HAP-1 (cell line): ENCODE results near the gene CATSPERB.

Experiments used
- DNase-seq, 2 experiments: peaks; one replicate each; pipeline ENCODE4 v3.0.0-alpha.2; 2016 to 2020; ENCODE audit warnings: low spot score in 2 of 2
- H3K27me3 ChIP-seq: fragments of 250-450 bp; sonication (Bioruptor Pico); 2 replicates; pipeline ENCODE4 v1.5.1; 2020; ENCODE audit warnings: low read depth, mild to moderate bottlenecking, moderate library complexity
- H3K36me3 ChIP-seq: fragments of 250-450 bp; sonication (Bioruptor Pico); replicated peaks from 2 replicates; pipeline ENCODE4 v1.5.1; 2020; ENCODE audit warnings: mild to moderate bottlenecking
- H3K4me1 ChIP-seq: fragments of 250-450 bp; sonication (Bioruptor Pico); 2 replicates; pipeline ENCODE4 v1.5.1; 2020; ENCODE audit warnings: mild to moderate bottlenecking
- H3K4me3 ChIP-seq: fragments of 250-450 bp; sonication (Bioruptor Pico); 2 replicates; pipeline ENCODE4 v1.5.1; 2020; ENCODE audit warnings: mild to moderate bottlenecking, moderate library complexity
- H3K9me3 ChIP-seq: fragments of 250-450 bp; sonication (Bioruptor Pico); 2 replicates; pipeline ENCODE4 v1.5.1; 2020; ENCODE audit warnings: mild to moderate bottlenecking, moderate library complexity
- in situ Hi-C: fragments of 300-500 bp; cut with MboI; formaldehyde crosslinking; loops from 3 replicates; pipeline ENCODE4 v1.14.3; 2020; ENCODE audit warnings: low sequenced_read_pairs, inconsistent platforms, mixed read lengths

Gene CATSPERB, protein sequence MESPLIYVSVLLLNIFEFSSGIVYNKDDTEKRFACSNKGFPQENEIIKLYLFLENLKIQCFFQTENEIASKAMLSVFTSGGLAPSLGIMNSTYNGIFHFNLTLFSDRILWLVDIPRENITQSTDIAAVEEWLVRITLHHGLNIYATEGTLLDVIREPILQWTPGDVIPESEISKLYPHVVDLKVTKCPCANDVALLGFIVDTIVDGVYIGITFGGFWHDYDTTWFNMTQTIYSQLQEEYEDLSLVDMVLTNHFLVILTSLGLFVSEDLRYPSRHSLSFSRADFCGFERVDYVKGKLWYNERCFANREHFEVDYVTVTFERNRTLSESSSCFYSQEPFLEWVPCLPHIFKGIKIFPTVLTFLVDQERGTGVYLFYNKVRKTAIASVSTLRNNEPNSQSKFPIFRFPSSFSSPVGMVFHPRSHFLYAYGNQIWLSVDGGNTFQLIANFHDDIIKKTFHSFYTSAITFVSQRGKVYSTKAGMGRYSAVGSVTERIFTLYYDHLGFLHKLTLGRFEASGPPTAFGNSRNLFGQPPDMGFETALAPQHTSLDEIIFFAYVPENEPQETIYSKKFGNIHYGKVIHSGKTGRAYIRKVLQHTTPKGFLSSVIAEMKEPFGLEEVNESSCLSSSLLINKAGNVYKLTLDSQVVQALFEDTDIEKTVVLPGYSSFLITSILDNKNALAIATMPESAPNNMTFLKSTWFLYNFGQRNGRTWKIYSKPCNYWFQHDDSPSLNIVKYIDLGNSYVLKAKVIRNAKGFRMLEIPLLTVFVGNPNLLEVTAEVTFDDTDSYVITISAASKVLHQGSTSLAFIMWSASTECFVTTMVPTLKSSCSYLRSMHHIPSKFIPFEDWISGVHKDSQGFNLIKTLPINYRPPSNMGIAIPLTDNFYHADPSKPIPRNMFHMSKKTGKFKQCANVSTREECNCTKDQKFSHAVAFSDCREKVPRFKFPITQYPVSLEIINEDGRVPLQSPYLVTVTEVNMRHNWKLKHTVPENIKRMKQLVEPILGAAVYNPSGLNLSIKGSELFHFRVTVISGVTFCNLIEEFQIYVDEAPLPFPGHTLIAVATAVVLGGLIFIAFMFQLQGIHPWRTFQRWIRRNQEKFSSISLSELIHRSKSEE

DNA sequence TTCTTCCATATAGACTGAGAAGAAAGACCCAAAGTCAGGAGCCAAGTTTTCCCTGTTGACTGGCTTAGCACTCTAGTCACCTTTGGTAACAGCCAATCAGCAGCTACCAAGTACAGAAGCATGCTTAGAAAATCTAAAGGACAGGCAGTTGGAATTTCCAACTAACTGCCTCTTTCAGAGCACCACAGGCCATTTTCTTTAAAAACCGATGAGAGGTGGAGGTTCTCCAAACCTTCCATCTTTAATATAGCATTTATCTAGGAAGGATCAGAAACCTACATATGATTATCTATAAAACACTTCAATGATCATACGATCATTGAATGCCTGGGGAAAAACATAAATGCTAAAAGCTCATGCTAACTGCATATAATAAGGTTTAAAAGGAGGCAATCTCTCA is at the start of gene CATSPERB:
Gene CATSPERB (minus strand): TSS at position 101 of the 400 bp plus-strand sequence. CDS start 2,607 bp downstream, outside the sequence.
- no peaks in the 10 kb centered on the region for H3K4me1 ChIP-seq
- no peaks in the 10 kb centered on the region for H3K9me3 ChIP-seq
- H3K36me3 ChIP-seq = no peaks in the 10 kb centered on the region
- no peaks in the 10 kb centered on the region for H3K27me3 ChIP-seq
- DNase-seq = no peak
- in situ Hi-C loops = no loop called here
- H3K4me3 ChIP-seq = no peak within 1 kb of the TSS

DNA sequence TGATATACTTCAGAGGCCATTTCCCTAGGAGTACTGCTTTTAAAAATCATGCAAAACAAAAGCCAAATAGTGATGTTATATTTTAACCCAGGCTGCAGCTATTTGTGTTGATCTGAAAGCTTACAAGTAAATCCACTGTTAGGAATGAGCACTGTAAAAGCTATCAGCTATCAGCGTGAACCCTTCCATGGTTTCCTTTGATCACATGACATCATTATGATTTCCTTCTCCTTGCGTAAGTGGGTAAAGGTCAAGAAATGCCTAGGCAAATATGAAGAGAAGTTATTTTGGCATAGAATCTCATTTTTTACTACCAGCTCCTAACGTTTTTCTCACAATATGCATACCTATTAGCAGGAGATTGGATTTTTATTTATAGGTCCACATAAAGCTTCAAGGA is 48.6 kb upstream of the CATSPERB start:
- no peak overlapping the region for H3K4me3 ChIP-seq
- H3K4me1 ChIP-seq = no peaks in the 10 kb centered on the region
- H3K27me3 ChIP-seq = no peaks in the 10 kb centered on the region
- H3K36me3 ChIP-seq = no peaks in the 10 kb centered on the region
- DNase-seq = no peak
- in situ Hi-C loops = no loop called here
- no peaks in the 10 kb centered on the region for H3K9me3 ChIP-seq

DNA sequence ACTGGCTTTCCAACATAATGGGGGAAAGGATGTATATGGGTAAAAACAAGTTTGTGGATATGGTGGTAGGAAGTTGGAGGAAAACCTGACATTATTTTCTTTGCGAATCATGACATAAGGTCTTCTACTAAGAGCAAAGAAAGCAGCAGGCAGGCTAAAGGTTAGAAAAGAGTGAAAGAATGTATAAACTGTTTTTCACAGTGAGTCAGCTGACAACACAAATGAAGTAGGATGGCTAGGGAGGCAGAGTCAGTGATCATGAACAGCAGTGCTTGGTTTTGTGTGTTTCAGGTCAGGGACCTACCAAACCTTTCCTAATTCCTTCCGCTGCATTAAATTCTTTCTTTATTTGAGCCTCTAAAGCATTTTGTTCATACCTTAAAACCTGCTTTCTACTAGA is 46.3 kb upstream of the CATSPERB start:
- H3K4me3 ChIP-seq = no peak overlapping the region
- DNase-seq = no peak
- H3K36me3 ChIP-seq = no peaks in the 10 kb centered on the region
- in situ Hi-C loops = no loop called here
- H3K4me1 ChIP-seq = no peaks in the 10 kb centered on the region
- H3K27me3 ChIP-seq = no peaks in the 10 kb centered on the region
- H3K9me3 ChIP-seq = no peaks in the 10 kb centered on the region

DNA sequence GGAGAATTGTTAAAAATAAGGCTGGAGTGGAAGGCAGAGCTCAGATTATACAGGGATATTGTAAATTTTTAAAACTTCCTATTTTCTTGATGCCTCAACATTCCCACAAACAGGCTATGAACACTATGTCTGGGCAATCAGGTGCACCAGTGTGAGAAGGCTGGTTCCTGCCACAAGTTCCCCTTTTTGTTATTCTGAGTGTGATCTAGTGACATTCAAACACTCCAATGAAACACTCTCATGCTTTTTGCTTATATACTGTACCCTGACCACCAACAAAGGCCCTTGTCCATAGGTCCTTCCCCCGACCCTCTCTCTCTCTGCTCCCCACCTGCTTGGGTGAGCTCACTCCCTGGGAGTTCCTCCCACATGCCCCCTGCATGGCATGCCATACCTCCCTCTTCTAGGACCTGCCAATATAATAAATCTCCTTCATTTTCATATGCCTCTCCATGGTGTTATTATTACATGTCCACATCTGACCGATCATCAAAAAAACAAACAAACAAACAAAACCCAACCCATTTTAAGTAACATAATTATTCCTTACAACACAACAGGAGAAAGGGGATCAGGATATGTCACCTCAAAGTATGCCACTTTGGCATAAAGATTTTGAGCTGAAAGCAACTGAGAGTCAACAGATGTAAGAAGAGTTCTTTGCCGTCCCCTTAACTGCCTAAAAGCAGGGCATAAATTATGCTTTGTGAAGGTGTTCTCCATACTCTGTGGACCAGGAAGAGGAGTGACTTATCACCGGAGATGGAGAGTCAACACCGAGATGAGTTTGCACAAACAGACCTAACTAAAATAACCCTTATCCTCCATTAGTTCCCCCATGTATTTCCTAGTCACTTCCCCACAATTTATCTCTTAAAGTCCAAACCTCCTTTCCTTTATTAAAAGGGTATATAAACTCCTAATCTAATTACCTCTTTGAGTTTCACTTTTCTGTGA is 42.5 kb upstream of the CATSPERB start:
- in situ Hi-C loops = no loop called here
- Histone ChIP-seq H3K36me3 (no peaks in the 10 kb centered on the region), H3K27me3 (no peaks in the 10 kb centered on the region), H3K9me3 (no peaks in the 10 kb centered on the region), H3K4me3 (no peak overlapping the region), H3K4me1 (no peaks in the 10 kb centered on the region)
- no peak for DNase-seq

DNA sequence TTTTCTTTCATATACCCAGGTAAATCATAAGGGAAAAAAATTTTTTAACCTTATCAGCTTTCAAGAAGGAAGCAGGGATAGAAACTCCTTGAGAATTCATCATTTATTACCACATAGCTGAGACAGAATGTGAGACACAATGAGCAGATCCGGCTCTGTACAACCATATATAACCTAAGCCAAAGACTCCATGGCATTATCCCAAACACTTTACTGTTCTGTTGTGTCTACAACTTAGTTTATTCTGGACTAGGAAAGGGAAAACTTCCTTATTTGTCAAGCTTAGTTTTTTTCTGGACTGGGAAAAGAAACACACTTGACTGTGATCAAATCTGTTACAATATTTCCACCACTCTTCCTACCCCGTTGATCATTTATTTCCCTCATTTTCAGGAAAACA is 38.3 kb upstream of the CATSPERB start:
- Histone ChIP-seq H3K4me1 (no peaks in the 10 kb centered on the region), H3K27me3 (no peaks in the 10 kb centered on the region), H3K4me3 (no peak overlapping the region), H3K9me3 (no peaks in the 10 kb centered on the region), H3K36me3 (no peaks in the 10 kb centered on the region)
- in situ Hi-C loops = no loop called here
- DNase-seq = no peak

DNA sequence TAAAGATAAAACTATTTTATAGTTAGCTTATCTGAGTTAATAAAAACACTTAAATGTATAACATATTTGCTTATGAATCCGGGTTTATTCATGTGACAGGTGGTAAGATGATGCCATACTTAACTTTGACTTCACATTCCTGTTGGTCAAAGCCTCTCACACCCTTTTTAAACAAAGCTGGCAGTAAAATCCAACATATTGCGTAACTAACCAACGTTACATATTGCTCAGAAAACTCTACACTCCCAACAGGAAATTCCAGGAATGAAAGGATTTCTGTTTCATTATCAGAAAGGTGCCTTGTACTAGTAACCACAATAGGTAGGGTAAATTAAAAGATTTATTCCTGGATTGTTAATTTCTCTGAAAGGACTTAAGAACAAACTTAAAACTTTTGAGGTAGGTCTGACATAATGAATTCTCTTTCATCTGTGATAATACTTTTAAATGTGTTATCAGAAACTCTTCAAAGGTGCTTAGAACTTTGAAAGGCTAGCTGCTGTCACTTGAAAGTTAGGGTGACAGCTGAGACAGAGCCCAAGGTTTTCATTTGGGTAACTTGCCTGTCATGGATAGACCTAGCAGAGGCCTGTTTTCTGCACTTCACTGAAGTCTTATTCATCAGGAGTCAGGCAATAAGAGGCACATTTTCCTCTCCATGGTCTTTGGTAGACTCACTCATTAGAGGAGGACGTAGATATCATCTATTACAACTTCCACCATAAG is 23.8 kb upstream of the CATSPERB start:
- no peaks in the 10 kb centered on the region for H3K36me3 ChIP-seq
- H3K4me1 ChIP-seq = peaks cover 6% of the 10 kb centered on the region
- in situ Hi-C loops = no loop called here
- DNase-seq = no peak
- H3K4me3 ChIP-seq = no peak overlapping the region
- no peaks in the 10 kb centered on the region for H3K9me3 ChIP-seq
- H3K27me3 ChIP-seq = no peaks in the 10 kb centered on the region

DNA sequence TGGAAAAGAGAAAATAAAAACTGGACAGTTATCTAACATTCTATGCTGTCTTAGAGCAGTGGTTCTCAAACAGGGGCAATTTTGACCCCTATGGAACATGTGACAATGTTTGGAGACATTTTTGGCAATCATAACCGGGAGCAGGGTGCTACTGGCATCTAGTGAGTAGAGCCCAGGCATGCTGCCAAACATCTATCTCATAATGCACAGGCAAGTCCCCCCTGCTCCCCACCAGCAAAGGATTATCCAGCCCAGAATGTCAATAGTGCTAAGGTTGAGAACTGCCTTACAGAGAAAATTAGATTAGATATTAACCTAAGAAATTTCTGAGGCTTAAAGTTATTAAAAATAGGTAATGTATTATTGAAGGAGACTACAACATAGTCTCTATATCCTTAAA is 22.9 kb upstream of the CATSPERB start:
- Histone ChIP-seq H3K4me1 (peaks cover 6% of the 10 kb centered on the region), H3K9me3 (no peaks in the 10 kb centered on the region), H3K4me3 (no peak overlapping the region), H3K36me3 (no peaks in the 10 kb centered on the region), H3K27me3 (no peaks in the 10 kb centered on the region)
- DNase-seq = no peak
- in situ Hi-C loops = no loop called here

DNA sequence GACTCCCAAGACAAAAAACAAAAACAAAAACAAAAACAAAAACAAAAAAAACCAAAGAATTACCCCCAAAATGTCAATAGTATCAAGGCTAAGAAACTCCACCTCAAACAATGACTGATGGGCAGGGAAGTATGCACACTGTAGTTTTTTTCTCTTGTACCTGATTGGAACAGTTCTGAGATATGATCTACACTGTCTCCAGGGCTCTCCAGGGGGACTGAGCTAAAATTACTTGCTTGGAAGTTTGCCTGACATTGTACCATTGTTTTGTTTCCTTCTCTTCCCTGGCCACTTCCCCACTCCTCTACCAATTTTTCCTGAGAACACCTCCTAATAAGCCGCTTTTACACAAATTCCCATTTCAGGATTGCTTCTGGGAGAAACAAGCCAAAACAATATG is 22.3 kb upstream of the CATSPERB start:
- in situ Hi-C loops = no loop called here
- Histone ChIP-seq H3K27me3 (no peaks in the 10 kb centered on the region), H3K4me3 (no peak overlapping the region), H3K9me3 (no peaks in the 10 kb centered on the region), H3K4me1 (peaks cover 6% of the 10 kb centered on the region), H3K36me3 (no peaks in the 10 kb centered on the region)
- DNase-seq = no peak

DNA sequence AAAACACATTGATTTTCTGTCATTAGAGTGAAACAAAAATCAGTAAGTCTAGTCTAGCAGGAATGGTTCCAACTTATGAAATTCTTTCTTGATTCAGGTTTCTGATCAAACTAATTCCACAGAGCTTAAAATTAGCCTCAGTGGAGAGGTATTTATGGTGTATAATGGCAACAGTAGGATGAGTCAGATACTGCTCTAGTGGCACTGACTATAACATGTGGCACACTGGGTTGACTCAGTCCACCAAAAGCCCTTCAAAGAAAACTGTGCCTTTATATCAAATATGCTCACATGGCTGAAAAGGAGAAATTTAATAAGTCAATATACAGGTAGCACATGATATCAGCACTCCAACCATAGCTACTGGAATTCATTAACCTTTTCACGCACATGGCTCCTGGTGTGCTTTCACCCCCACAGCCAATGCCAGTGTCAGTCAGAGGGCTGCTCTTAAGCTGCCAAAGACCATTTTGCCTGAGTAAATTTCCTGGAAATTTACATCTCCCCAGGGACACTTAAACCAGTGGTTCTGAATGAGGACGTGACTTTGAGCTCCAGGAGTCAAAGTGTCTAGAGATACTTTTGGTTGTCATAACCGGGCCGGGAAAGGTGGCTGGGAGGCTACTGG is 21.7 kb upstream of the CATSPERB start:
- no peak for DNase-seq
- H3K4me1 ChIP-seq = peaks cover 6% of the 10 kb centered on the region
- in situ Hi-C loops = no loop called here
- no peaks in the 10 kb centered on the region for H3K36me3 ChIP-seq
- H3K9me3 ChIP-seq = no peaks in the 10 kb centered on the region
- no peaks in the 10 kb centered on the region for H3K27me3 ChIP-seq
- H3K4me3 ChIP-seq = no peak overlapping the region

DNA sequence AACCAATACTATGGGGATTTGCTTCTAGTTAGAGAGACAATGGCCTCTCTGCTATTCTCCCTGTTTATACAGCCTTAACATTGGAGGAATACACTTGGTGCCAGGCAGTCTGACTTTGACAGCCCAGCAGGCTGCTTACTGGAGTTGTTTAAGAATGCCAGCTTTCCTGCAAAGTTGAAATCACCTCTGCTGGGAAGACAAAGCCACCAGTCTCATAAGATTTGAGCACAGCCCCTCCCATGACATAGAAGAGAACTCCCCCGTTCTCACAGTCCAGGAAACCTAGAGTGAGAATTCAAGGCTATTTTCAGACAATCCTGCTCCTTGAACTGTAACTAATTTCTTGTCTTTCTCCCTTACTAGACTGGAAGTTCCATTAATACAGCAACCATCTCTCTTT is 21.1 kb upstream of the CATSPERB start:
- no peaks in the 10 kb centered on the region for H3K36me3 ChIP-seq
- in situ Hi-C loops = no loop called here

DNA sequence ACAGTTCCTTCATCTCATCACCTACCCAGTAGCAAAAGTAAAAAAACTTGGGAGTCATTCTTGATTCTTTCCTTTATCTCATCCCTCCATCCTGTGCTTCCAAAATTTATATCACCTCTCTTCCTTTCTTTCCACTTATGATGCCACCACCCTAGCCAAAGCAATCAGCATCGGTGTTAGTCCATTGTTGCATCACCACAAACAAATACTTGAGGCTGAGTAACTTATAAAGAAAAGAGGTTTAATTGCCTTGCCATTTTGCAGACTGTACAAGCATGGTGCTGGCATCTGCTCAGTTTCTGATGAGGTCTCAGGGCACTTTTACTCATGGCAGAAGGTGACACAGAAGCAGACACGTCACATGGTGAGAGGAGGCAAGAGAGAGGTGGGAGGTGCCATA is 19.8 kb upstream of the CATSPERB start:
- H3K36me3 ChIP-seq = no peaks in the 10 kb centered on the region
- no peak for DNase-seq
- H3K4me1 ChIP-seq = peaks cover 6% of the 10 kb centered on the region
- H3K27me3 ChIP-seq = no peaks in the 10 kb centered on the region
- no peaks in the 10 kb centered on the region for H3K9me3 ChIP-seq
- H3K4me3 ChIP-seq = no peak overlapping the region
- in situ Hi-C loops = no loop called here

More for the DNA sequence above, 21.1 kb upstream of the CATSPERB start:
- H3K9me3 ChIP-seq = no peaks in the 10 kb centered on the region
- no peak for DNase-seq
- no peaks in the 10 kb centered on the region for H3K27me3 ChIP-seq
- H3K4me3 ChIP-seq = no peak overlapping the region
- H3K4me1 ChIP-seq = peaks cover 6% of the 10 kb centered on the region

DNA sequence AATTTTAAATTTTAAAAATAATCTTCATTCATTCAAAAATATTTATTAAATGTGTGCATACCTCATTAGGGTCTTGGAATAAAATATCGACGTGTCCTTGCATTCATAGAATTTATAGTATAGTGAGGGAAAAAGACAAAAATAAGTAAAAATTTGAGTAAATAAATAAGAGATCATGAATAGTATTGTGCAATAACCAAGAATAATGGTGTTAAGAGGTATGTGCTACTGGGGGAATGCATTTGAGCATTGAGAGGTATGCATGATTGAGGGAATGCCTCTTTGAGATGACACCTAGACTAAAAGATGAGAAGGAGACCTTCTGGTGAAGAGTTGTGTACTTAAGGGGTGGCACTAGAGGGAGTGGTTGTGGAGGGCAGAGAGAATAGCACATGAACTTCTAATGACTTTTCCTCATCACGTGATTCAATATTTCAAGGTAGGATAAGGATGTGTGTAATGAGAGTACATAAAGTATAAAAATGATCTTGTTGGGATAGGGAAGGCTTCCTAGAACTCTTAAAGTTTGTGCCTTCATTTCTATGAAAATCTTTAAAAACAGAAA is 18.8 kb upstream of the CATSPERB start:
- no peaks in the 10 kb centered on the region for H3K9me3 ChIP-seq
- no peak for DNase-seq
- H3K4me1 ChIP-seq = peaks cover 5% of the 10 kb centered on the region
- in situ Hi-C loops = no loop called here
- no peaks in the 10 kb centered on the region for H3K36me3 ChIP-seq
- H3K27me3 ChIP-seq = no peaks in the 10 kb centered on the region
- no peak overlapping the region for H3K4me3 ChIP-seq
